Stimulated activated CD4-positive, alpha-beta T cell treated with anti-CD3 and anti-CD28 coated beads, Interleukin-12 subunit alpha, Interleukin-12 subunit beta, amount 100 ng/mL, for 4 hours (primary cell): ENCODE results near the gene ENO2.
A peak's percentile ranks its signal among the peaks of the same experiment; 100 is the strongest.

Source experiments
- DNase-seq: peaks from one replicate; pipeline ENCODE4 v3.0.0-alpha.2; 2020

ENO2 gene

DNA sequence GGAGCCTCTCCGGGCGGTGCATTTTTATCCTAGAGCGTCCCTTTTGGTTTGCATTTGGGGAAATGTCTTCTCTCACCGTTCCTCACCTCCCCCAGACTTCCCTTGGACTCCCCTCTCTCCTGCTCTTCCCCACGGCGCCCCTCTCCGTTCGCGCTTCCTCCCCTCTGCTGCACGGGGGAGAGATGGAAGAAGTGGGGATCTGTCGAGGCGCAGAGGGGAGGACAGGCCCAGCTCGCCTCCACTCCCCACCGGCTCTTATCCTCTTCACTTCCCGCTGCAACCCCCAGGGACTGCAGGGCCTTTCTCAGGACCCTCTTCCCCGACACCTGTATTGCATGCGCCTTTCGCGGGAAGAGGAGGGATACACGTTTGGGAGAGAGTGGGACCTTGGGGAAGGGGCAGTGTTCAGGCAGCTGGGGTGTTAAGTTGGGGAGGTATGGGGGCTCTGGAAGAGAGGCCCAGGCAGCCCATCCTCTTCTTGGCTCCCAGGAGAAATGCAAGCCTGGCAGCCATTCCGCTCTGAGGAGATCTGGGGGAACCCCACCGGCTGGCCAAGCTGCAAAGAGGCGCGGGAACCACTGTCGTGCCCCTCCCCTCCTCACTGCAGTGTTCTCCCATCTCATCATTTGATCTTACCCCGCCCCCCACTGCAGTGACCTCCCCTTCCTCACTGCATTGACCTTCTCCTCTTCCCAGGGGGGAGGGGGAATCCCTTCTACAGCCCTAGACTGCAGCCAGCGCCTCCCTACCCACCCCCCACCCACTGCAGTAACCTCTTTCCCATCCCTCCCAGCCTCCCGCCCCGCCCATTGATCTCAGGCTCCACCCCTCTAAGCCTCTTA lies 788 bp downstream of the ENO2 start:
- DNase-seq = no peak

DNA sequence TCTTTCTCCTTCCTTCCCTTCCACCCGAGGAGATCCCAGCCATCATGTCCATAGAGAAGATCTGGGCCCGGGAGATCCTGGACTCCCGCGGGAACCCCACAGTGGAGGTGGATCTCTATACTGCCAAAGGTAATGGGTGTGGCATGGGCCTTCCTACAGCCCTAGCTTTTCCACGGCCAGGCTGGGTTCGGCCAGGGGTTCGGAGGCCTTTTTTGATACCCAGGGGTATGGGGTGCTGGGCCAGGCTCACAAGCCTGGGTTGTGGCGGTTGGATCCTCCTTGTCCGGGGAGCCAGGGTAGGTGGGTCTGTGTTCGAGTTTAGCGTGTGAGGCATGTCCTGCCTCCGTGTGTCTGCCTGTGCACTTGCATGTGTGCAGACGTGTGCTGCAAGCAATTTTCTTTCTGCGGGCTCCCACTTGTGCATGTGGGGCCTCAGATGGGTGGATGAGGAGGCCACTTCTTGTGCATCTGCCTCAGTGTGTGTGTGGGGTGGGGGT lies 1.5 kb downstream of the ENO2 start:
- DNase-seq = no peak

DNA sequence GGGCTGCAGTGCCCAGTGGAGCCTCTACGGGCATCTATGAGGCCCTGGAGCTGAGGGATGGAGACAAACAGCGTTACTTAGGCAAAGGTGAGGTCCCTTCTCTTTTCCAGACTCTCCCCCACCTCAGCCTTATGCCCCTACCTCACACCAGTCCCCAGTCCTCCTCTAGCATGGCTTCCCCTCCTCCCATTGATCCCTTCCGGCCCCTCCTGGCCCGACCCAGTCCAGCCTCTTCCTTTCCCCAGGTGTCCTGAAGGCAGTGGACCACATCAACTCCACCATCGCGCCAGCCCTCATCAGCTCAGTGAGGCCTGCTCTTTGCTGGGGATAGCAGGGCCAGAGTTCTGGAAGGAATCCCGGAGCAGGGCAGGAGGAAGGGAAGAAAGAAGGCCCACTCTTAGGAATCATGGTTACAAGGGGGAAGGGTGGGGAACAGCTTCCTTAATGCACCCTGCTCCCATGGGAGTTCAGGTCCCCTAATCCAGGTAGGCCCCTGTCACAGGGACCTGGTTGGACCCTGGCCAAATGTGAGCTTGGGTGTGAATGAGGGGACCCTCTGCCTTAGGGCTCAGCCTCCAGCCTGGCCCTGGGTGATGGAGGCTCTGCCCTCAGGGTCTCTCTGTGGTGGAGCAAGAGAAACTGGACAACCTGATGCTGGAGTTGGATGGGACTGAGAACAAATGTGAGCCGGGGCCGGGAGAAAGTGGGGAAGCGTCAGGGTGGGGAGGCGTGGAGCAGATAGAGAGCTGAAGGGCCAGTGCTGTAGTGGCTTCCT lies 2.2 kb downstream of the ENO2 start:
- no peak for DNase-seq

DNA sequence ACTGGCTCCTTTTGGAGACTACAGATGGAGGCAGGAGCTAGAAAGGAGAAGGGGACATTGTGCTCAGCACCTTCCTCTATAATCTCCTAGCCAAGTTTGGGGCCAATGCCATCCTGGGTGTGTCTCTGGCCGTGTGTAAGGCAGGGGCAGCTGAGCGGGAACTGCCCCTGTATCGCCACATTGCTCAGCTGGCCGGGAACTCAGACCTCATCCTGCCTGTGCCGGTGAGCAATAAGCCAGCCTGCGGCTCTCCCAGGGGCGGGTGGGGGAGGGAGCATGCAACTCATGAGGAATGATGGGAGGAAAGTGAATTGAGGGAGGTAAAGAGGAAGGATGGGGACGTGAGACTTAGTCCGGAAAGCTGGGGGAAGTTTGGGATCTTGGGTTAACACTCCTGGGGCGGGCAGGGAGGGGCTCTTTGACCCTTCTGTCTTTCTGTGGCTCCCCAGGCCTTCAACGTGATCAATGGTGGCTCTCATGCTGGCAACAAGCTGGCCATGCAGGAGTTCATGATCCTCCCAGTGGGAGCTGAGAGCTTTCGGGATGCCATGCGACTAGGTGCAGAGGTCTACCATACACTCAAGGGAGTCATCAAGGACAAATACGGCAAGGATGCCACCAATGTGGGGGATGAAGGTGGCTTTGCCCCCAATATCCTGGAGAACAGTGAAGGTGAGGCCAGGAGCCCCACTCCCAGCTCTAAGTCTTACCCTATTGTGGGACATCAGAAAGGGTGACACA lies 3.3 kb downstream of the ENO2 start:
- DNase-seq = no peak

DNA sequence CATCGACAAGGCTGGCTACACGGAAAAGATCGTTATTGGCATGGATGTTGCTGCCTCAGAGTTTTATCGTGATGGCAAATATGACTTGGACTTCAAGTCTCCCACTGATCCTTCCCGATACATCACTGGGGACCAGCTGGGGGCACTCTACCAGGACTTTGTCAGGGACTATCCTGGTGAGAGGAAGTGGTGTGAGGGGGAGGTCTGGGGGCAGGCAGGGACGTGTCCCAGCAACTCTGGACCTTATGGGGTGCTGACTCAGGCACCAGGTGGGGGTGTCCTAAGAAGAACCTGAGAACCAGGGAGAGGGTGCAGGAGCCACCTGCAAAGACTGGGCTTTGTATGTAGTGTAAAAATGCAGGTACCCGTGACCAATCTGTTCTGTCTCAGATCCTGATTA lies 5.2 kb downstream of the ENO2 start:
- no peak for DNase-seq

DNA sequence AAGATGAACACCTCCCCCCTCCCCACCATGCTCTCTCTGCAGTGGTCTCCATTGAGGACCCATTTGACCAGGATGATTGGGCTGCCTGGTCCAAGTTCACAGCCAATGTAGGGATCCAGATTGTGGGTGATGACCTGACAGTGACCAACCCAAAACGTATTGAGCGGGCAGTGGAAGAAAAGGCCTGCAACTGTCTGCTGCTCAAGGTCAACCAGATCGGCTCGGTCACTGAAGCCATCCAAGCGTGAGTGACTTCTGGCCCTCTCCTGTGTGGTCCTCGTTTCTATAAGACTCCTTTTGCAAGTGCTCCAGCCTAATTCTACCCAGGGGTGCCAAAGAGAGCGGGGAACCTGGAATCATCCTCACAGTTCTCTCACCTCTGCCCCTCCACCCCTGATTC lies 7.2 kb downstream of the ENO2 start:
- DNase-seq = no peak

DNA sequence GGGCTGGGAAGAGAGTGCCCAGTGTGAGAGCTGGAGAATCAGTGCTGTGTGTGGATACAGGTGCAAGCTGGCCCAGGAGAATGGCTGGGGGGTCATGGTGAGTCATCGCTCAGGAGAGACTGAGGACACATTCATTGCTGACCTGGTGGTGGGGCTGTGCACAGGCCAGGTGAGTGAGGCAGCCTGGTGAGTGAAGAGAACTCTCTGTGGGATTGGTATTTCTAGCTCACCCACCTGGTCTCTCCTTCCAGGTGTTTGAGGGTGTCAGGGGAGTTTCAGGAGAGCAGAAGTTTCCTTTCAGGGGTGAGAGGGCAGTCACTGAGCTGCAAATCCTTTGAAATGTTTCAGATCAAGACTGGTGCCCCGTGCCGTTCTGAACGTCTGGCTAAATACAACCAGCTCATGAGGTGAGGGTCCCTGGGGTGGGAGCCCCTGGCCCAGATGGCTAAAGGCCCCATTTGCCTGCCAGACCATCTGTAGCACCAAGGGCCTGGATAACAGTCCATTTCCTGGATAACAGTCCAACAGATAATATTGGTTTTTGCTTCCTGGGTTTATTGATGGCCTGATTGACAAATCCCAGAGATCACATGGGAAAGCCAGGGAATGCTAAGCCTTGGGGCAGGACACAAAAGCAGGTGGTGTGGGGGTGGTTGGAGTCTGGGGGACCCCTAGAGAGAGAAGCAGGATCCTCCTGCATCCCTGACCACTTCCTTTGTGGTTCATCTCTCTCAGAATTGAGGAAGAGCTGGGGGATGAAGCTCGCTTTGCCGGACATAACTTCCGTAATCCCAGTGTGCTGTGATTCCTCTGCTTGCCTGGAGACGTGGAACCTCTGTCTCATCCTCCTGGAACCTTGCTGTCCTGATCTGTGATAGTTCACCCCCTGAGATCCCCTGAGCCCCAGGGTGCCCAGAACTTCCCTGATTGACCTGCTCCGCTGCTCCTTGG lies 7.9 kb downstream of the ENO2 start:
- DNase-seq = no peak

DNA sequence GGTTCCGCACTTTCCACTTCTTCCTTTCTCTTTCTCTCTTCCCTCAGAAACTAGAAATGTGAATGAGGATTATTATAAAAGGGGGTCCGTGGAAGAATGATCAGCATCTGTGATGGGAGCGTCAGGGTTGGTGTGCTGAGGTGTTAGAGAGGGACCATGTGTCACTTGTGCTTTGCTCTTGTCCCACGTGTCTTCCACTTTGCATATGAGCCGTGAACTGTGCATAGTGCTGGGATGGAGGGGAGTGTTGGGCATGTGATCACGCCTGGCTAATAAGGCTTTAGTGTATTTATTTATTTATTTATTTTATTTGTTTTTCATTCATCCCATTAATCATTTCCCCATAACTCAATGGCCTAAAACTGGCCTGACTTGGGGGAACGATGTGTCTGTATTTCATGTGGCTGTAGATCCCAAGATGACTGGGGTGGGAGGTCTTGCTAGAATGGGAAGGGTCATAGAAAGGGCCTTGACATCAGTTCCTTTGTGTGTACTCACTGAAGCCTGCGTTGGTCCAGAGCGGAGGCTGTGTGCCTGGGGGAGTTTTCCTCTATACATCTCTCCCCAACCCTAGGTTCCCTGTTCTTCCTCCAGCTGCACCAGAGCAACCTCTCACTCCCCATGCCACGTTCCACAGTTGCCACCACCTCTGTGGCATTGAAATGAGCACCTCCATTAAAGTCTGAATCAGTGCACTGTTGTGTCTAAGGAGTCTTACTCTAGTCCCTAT lies 8.8 kb downstream of the ENO2 start:
- DNase-seq = no peak

DNA sequence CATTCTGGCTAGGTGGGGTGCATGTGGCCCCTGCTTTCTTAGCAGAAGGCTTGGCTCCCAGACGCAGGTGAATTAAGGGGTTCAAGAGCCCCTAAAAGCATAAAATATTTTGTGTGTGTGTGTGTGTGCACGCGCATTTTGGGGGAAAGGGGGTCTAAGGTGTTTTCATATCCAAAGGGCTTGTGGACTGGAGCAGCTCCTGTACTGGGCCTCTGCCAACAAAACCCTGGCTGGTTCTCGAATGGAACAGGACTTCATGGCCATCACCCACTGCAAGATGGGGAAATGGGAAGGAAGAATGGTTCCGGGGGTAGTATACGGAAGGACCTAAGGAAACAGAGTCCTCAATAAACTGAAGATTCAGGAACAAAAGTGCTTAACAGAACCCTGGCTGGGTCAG lies 9.5 kb downstream of the ENO2 start:
- no peak for DNase-seq

DNA sequence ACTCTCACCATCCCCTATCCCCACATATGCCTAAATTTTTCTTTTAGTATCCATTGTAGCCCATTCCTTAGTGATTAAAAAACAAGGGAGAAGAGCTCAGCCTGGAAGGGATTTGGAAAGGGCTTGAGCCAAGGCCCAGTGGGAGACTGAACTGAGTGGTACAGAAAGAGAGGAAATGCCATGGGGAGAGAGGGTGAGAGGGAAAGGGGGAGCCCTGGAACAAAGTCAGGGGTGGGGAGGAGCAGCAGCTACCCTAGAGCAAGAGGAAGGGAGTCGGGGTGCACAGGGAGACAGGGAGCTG lies 10.8 kb downstream of the ENO2 start:
- no peak for DNase-seq

DNA sequence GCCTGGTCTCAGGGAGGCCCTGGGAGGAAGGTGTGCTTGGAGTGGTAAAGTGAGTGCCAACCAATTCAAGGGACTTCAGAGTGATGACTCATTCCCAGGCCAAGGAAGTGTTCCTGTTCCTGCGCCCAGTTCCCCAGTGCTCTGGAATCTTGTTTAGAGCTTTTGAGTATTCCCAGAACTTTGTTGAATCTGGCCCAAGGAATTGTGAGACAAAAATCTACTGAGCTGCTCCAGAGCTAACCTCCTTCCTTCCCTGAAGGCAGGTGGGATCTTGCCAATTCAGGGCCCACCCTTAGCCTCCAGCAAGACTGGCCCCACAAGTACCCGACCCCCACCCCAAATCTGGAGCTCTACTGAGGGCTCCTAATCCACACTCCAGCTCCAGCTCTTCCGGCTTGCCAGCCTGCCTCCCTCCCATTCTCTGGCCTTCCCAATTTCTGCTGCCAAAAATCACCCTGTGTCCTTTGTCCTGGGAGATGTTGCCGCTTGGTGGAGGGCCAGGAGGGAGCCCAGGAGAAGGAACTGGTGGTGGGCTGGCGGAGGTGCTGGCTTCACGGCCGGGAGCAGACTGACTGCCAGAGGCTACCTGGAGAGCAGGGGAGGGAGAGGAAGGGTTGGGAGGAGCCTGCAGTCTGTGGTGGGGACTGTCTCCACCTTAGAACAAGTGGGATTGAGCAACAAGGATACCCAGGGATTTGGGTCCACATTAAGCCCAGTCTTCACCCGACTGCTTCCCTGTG lies 11.3 kb downstream of the ENO2 start:
- DNase-seq = no peak

DNA sequence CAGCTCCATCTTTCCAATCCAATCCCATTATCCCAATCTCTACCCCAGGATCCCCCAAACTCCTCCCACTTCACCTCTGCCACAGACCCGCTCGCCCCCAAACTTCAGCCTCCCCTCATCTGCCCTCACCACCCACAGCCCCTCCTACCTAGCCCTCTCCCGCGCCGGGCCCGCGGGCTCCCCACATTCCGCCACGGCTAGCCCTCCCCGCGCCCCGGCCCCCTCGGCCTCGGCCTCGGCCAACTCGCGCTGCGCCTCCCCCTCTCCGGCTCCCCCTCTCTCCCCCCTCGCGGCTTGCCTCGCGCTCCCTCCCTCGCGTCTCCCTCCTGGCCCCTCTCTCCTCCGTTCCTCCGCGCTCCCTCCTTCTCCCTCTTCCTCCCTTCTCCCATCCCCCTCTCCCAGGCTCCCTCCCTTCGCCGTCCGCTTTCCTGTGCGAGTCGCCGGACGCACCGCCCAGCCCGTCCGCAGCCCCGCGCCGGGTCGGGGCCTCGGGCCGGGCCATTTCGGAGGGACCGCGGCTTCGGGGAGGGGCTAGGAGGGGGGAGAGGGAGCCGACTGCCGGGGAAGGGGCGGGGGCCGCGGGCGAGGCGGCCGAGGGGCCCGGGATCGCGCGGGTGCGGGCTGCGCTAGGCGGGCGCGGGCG lies 13.1 kb downstream of the ENO2 start, which contains the start of gene ATN1:
Gene ATN1 (plus strand): TSS at position 581 of the 643 bp plus-strand sequence. CDS start 6,043 bp downstream, outside the sequence.
- peak; percentile 46 for DNase-seq

DNA sequence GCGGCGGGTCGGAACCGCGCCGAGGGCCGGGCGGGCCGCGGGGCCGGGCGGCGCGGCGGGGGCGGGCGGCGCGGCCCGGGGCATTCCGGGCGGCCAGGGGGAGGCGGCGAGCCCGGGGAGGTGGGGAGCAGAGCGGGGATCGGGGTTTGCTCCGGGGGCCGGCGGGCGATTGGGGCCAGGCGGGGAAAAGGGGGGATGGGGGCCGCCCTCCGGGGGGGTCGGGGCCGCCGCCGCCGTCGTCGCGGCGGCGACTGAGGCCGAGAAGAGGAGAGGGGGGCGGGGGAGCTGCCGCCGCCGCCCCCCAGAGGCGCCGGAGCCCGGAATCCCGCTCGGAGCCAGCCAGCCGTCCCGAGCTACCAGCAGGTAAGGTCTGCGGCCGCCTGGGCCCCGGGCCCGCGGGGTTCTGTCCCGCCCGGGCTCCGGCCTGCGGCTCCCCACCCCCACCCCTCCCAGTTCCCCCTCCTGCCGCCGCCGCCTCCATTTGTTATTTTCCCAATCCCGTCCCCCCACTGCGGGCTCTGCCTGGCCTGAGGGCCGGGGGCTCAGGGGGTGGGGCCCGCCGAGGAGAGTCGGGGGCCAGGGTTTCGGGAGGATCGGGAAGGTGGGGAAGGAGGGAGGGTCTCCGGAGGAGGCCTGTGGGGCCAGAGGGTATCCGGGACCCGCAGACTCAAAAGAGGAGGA lies 13.8 kb downstream of the ENO2 start:
- DNase-seq = no peak

DNA sequence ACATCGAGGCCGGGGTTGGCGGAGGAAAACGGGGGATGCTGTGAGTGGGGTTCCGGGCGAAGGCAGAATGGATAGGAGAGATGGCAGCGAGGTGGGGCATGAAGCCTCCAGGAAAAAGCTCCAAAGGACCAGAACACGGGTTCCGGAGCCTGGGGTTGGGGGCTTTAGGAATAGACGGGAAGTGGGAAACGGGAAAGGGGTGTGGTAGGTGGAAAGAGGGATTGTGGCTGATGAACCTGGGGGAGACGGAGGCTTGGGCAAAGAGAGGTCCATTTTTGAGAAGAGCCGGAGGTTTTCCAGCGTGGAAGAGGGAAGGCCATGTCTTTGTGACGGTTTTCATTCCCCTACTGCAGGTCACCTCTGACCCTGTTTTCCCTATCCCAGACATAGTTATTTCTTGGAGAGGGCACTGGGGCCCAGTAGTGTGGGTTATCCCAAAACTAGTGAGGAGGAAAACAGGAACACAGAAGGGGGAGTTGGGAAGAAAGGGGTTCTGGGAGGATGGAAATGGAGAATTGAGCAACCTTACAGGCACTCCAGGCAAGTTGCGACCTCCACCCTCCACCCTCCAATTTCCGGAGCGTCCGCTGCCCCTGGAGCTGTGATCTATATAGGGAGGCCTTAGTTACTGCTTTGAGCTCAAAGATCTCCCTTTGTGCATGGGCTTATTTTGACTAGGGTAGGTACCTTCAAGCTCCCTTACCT lies 14.5 kb downstream of the ENO2 start:
- no peak for DNase-seq

DNA sequence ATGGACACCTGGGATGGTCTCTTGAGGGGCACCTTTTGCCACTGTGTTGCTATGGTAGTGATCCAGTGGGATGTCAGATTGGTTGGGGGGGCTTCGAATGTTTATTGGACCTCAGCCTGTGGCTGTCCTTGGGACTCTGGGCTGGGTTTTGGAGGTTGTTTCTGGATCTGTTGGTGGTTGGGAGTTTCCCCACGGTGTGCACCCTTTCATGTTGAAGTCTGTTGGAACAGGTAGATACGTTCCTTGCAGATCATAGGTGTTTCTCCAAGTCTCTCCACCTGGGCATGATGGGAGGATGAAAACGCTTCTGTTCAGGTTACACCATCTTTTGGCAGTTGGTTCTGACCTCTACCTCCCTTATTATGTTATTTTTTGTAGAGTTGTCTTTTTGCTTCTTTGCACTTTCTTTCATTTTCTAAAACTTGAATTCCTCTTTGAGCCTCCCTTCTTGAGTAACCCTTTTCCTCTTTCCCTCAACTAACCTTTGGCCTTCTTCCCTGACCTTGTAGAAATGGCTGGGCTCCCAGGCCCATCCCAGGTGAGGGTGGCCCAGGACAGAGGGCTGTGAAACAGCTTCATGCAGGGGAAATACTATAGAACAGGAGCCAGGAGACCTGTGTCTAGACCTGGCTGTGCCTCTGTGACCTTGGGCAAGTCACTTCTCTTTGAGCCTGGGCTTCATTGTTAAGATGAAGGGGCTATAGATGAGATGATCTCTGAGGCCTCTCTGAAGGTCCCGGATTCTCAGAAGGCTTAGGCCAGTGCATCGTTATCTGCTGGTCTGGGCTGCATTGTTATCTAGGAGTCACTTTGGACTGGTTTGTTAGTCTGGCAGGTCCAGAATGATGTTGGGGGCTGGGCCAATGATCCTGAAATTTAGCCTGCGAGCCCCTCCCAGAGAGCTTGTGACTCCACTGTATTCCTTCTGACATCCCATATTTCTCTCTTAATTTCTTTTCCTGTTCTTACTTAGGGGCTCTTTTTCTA lies 15.4 kb downstream of the ENO2 start:
- DNase-seq = no peak

DNA sequence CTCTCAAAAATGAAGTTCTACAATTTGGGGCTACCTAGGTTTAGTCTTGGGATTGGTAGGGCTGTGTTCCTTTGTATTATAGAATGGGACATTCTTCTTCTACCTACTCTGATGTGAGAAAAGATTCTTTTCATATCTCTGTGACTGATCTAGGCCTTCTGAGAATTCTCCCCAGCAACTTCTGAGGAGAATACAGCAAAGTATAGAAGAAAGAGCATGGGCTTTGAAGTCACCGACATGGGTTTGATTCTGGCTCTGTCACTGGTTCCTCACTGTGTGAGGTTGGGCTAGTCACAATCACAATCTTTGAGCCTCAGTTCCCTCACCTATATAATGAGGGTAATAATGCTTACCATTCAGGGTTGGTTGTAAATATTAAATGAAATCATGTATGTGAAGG lies 18.4 kb downstream of the ENO2 start:
- DNase-seq = no peak

DNA sequence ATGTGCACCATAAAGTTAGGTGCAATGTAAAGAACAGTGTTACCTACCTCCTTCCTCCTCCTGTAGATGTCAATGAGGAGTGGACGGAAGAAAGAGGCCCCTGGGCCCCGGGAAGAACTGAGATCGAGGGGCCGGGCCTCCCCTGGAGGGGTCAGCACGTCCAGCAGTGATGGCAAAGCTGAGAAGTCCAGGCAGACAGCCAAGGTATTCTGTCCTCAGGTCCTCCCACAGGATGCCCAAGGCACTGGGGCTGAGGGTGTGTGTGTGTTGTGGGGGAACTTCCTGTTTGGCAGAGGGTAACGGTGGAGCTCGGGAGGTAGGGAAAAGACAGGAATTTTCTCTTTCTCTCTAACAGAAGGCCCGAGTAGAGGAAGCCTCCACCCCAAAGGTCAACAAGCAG lies 19.7 kb downstream of the ENO2 start:
- DNase-seq = no peak
